AG08396 (cell line): ENCODE data around the gene RMI2.
A peak's percentile ranks its signal among the peaks of the same experiment; 100 is the strongest.

Experiments used
- DNase-seq: peaks from one replicate; pipeline ENCODE4 v3.0.0; 2012; ENCODE audit warnings: low spot score, mixed read lengths

RMI2 gene

GRCh38 chr16:11328172-11329070 is 16.8 kb upstream of the RMI2 start:
- peak; percentile 89 for DNase-seq

- peak; percentile 38 for DNase-seq
Observed at GRCh38 chr16:11329071-11329491, 16.2 kb upstream of the RMI2 start.

- no peak for DNase-seq
Observed at GRCh38 chr16:11329891-11330290, 15.4 kb upstream of the RMI2 start.

GRCh38 chr16:11330526-11331237 is 14.6 kb upstream of the RMI2 start:
- DNase-seq, result no peak

- no peak for DNase-seq
Observed at GRCh38 chr16:11331967-11332366, 13.3 kb upstream of the RMI2 start.

GRCh38 chr16:11333010-11333409 is 12.2 kb upstream of the RMI2 start:
- DNase-seq, result no peak

- no peak for DNase-seq
Observed at GRCh38 chr16:11333702-11334101, 11.6 kb upstream of the RMI2 start.

GRCh38 chr16:11334831-11335404 is 10.3 kb upstream of the RMI2 start:
- no peak for DNase-seq

GRCh38 chr16:11339075-11339474 is 6.2 kb upstream of the RMI2 start:
- no peak for DNase-seq

- no peak for DNase-seq
Observed at GRCh38 chr16:11340710-11341109, 4.5 kb upstream of the RMI2 start.

- no peak for DNase-seq
Observed at GRCh38 chr16:11341371-11341770, 3.9 kb upstream of the RMI2 start.

- DNase-seq, result no peak
Observed at GRCh38 chr16:11342021-11342855, 3.0 kb upstream of the RMI2 start.

GRCh38 chr16:11346700-11347319 is 1.6 kb downstream of the RMI2 start:
- no peak for DNase-seq

GRCh38 chr16:11347831-11348230 is 2.6 kb downstream of the RMI2 start:
- no peak for DNase-seq

GRCh38 chr16:11348737-11349598 is 3.7 kb downstream of the RMI2 start:
- DNase-seq, result no peak

GRCh38 chr16:11349599-11350276 is 4.5 kb downstream of the RMI2 start:
- DNase-seq, result peak; percentile 69

- DNase-seq, result no peak
Observed at GRCh38 chr16:11350519-11350918, 5.3 kb downstream of the RMI2 start.

GRCh38 chr16:11350921-11351335 is 5.7 kb downstream of the RMI2 start:
- DNase-seq, result peak; percentile 67

GRCh38 chr16:11353158-11353557 is 7.9 kb downstream of the RMI2 start:
- no peak for DNase-seq

- DNase-seq, result no peak
Observed at GRCh38 chr16:11354407-11354732, 9.1 kb downstream of the RMI2 start.
